Subcutaneous adipose tissue (tissue), 4 donors: ENCODE measurements around the gene GRWD1. TPM values are rescaled to one million over a fixed set of nuclear protein-coding genes. Genes with fewer than 3 reads are reported as not detected.

ENCODE experiments used
- CTCF ChIP-seq: fragments of 450-650 bp; IDR thresholded peaks from one replicate; pipeline ENCODE4 v1.5.1; 2016; ENCODE audit warnings: low read depth, mild to moderate bottlenecking, control low read depth, antibody characterized with exemption, moderate library complexity
- total RNA-seq, 4 donors: library from RNA; depleted of rRNA; stranded (reverse); fragments of >200 nt; gene quantifications; one replicate each; pipeline ENCODE4 v1.1.0, GENCODE V29; 2016

Gene GRWD1
- total RNA-seq, 4 donors from 2014 or later: 14.4 to 29.0 (median 24.9) TPM

DNA sequence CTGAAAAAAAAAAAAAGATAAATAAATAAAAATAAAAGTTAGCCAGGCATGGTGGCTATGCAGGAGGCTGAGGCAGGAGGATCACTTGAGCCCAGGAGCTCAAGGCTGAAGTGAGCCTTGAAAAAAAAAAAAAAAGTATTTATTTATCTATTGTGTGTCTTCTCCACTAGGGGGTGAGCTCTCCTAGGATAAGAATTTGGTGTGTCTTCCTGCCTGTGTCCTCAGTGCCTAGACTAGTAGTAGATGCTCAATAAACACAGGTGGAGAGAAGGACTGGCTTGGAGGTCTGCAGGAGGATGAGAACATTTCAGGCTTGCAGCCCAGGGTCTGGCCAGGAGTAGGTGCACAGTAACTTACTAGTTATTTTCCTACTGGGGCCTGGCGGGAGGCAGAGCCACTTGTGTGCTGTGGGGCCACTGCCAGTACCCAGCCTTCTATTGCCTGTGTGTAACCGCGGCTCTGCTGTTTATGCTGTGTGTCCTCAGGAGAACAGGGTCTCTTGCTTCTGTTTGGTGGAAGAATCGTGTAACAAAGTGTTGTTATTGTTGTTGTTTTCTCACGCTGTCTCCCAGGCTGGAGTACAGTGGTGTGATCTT is 60.5 kb downstream of the GRWD1 start:
- no peak for TF ChIP-seq CTCF

Other genes with a start within 250 kb of the GRWD1 start
- gene CARD8, start 190.1 kb upstream of the GRWD1 start, total RNA-seq: 100 to 1,000 TPM in 1 of 4 donors, 10 to 100 TPM in 3; 42.5 to 103 (median 65.2) TPM
- under 1 TPM in 3 of 4 donors, not detected in 1; 0.19 to 0.65 (median 0.34) TPM for gene ZNF114, start 175.9 kb upstream of the GRWD1 start, total RNA-seq
- 10 to 100 TPM; 32.2 to 79.7 (median 57.2) TPM for gene EMP3, start 120.4 kb upstream of the GRWD1 start, total RNA-seq
- 10 to 100 TPM in 1 of 4 donors, 1 to 10 TPM in 3; 4.8 to 16.0 (median 7.0) TPM for gene TMEM143, start 82.0 kb upstream of the GRWD1 start, total RNA-seq
- gene SYNGR4, start 81.6 kb upstream of the GRWD1 start, total RNA-seq: not detected
- 10 to 100 TPM; 62.5 to 99.1 (median 78.6) TPM for gene KDELR1, start 54.4 kb upstream of the GRWD1 start, total RNA-seq
- gene GRIN2D, start 52.3 kb upstream of the GRWD1 start, total RNA-seq: 1 to 10 TPM in 1 of 4 donors, under 1 TPM in 3; 0.16 to 1.0 (median 0.31) TPM
- gene KCNJ14, start 9.6 kb downstream of the GRWD1 start, total RNA-seq: 1 to 10 TPM in 1 of 4 donors, under 1 TPM in 3; 0.57 to 1.0 (median 0.74) TPM
- 10 to 100 TPM; 15.8 to 64.0 (median 31.5) TPM for gene CYTH2, start 23.4 kb downstream of the GRWD1 start, total RNA-seq
- not detected for gene LMTK3, start 65.9 kb downstream of the GRWD1 start, total RNA-seq
- gene SULT2B1, start 106.2 kb downstream of the GRWD1 start, total RNA-seq: not detected
- not detected for gene SPACA4, start 160.8 kb downstream of the GRWD1 start, total RNA-seq
- gene FAM83E, start 169.1 kb downstream of the GRWD1 start, total RNA-seq: not detected
- 1,000 to 10,000 TPM in 3 of 4 donors, 100 to 1,000 TPM in 1; 998 to 1,778 (median 1,670) TPM for gene RPL18, start 173.2 kb downstream of the GRWD1 start, total RNA-seq
- gene SPHK2, start 173.5 kb downstream of the GRWD1 start, total RNA-seq: 10 to 100 TPM in 1 of 4 donors, 1 to 10 TPM in 3; 4.9 to 33.2 (median 9.1) TPM
- gene DBP, start 191.4 kb downstream of the GRWD1 start, total RNA-seq: 10 to 100 TPM in 1 of 4 donors, 1 to 10 TPM in 2, under 1 TPM in 1; 0.33 to 18.6 (median 6.3) TPM
- 1 to 10 TPM in 2 of 4 donors, not detected in 2; 1.5 to 3.4 TPM for gene CA11, start 200.2 kb downstream of the GRWD1 start, total RNA-seq
- 1 to 10 TPM in 1 of 4 donors, not detected in 3; 1.5 TPM for gene NTN5, start 227.0 kb downstream of the GRWD1 start, total RNA-seq
- not detected for gene FUT2, start 250.0 kb downstream of the GRWD1 start, total RNA-seq